DND-41 (cell line): ENCODE results near the gene COL4A1.

Experiments used
- EZH2 ChIP-seq: IDR thresholded peaks from 3 replicates; pipeline ENCODE4 v1.6.1; 2012; ENCODE audit warnings: borderline replicate concordance, low read depth, mild to moderate bottlenecking, moderate library complexity, low read length, inconsistent platforms; ENCODE audit not compliant: severe bottlenecking
- TF ChIP-seq, protein P1 (sequence below): IDR thresholded peaks from 2 replicates; pipeline ENCODE4 v1.5.1; 2012; ENCODE audit warnings: borderline replicate concordance, low read length, moderate library complexity, mild to moderate bottlenecking; ENCODE audit not compliant: poor library complexity, severe bottlenecking; ENCODE audit errors: extremely low read depth

DNA sequence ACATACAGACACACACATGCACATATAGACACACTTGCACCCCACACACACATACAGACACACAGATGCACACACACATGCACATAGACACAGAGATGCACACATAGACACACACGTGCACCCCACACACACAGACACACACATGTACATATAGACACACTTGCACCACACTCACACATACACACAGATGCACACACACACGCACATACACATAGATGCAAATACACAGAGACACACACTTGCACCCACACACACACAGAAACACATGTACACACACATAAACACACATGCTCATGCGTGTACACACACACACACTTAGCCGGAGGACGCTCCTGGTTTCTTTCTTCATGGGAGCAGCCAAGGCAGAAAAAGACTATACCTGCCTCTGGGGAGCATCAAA is 10.1 kb upstream of the COL4A1 start:
- TF ChIP-seq, protein P1, sequence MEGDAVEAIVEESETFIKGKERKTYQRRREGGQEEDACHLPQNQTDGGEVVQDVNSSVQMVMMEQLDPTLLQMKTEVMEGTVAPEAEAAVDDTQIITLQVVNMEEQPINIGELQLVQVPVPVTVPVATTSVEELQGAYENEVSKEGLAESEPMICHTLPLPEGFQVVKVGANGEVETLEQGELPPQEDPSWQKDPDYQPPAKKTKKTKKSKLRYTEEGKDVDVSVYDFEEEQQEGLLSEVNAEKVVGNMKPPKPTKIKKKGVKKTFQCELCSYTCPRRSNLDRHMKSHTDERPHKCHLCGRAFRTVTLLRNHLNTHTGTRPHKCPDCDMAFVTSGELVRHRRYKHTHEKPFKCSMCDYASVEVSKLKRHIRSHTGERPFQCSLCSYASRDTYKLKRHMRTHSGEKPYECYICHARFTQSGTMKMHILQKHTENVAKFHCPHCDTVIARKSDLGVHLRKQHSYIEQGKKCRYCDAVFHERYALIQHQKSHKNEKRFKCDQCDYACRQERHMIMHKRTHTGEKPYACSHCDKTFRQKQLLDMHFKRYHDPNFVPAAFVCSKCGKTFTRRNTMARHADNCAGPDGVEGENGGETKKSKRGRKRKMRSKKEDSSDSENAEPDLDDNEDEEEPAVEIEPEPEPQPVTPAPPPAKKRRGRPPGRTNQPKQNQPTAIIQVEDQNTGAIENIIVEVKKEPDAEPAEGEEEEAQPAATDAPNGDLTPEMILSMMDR = no peak
- TF ChIP-seq EZH2 = no peak
